Fibroblast of lung (primary cell): ENCODE results near the gene NOX3.

Experiments used
- CTCF ChIP-seq, 2 donors: IDR thresholded peaks in 1 of 2; conservative IDR thresholded peaks in 1 of 2; 1 replicate in 1 of 2; 2 replicates in 1 of 2; pipeline ENCODE4 v1.5.1; 2011 to 2012; ENCODE audit warnings: low read length in 2 of 2, control low read depth in 1 of 2, inconsistent platforms in 1 of 2, low read depth in 1 of 2, mild to moderate bottlenecking in 1 of 2
- EZH2 ChIP-seq: IDR thresholded peaks from 2 replicates; pipeline ENCODE4 v1.5.1; 2012; ENCODE audit warnings: low read length, control low read depth, mild to moderate bottlenecking; ENCODE audit errors: missing control alignments

- no peak for TF ChIP-seq CTCF (conservative IDR thresholded peaks at IDR 0.05 in 1 of 2, IDR thresholded peaks at IDR 0.05 in 1 of 2; ENCODE audit: low read depth in 1 of 2, low read length in 2 of 2)
- TF ChIP-seq EZH2 = no peak
Measured at GRCh38 chr6:155429321-155429893, 26.2 kb downstream of the NOX3 start.
